CD8-positive, alpha-beta memory T cell (primary cell): Measurements from ENCODE around the gene TMEM89. TPM values are rescaled to one million over a fixed set of nuclear protein-coding genes. Genes with fewer than 3 reads are reported as not detected.

ENCODE experiments used
- CTCF ChIA-PET: fragments of 350-600 bp; sonication (Branson Sonifier 250); formaldehyde crosslinking; loops from one replicate; lab custom pipeline; 2021; ENCODE audit warnings: antibody characterized with exemption; lab: Charles Lee
- POLR2A ChIA-PET: fragments of 350-600 bp; sonication (Branson Sonifier 250); formaldehyde crosslinking; loops from one replicate; lab custom pipeline; 2021; ENCODE audit warnings: antibody characterized with exemption; lab: Charles Lee
- DNase-seq, 5 donors: peaks; one replicate each; pipeline versions ENCODE4 v3.0.0 to v3.0.0-alpha.2; 2020 to 2022; ENCODE audit warnings: mixed read lengths in 1 of 5
- H3K27ac ChIP-seq: one replicate; pipeline ENCODE4 v1.7.0; 2013; ENCODE audit warnings: low read depth, mild to moderate bottlenecking, low read length, moderate library complexity
- H3K27me3 ChIP-seq: 2 replicates; pipeline ENCODE4 v1.7.0; 2013; ENCODE audit warnings: low read length, mild to moderate bottlenecking; ENCODE audit not compliant: insufficient read depth, poor library complexity, severe bottlenecking
- H3K36me3 ChIP-seq: 2 replicates; pipeline ENCODE4 v1.7.0; 2013; ENCODE audit warnings: mild to moderate bottlenecking, low read length, moderate library complexity; ENCODE audit not compliant: insufficient read depth
- H3K4me1 ChIP-seq: 2 replicates; pipeline ENCODE4 v1.7.0; 2013; ENCODE audit warnings: mild to moderate bottlenecking, low read length, moderate library complexity; ENCODE audit not compliant: insufficient read depth
- H3K4me3 ChIP-seq: 2 replicates; pipeline ENCODE4 v1.7.0; 2013; ENCODE audit warnings: mild to moderate bottlenecking, low read length
- H3K9me3 ChIP-seq: 2 replicates; pipeline ENCODE4 v1.7.0; 2013; ENCODE audit warnings: mild to moderate bottlenecking, low read length
- H3K27ac Mint-ChIP-seq, 8 donors: one replicate each; pipeline ENCODE4 v1.8.0; 2020 to 2021; ENCODE audit warnings: mixed read lengths in 8 of 8, mild to moderate bottlenecking in 6 of 8, inconsistent platforms in 3 of 8, moderate library complexity in 3 of 8
- H3K27me3 Mint-ChIP-seq, 2 donors: one replicate each; pipeline ENCODE4 v1.8.0; 2020 to 2021; ENCODE audit warnings: mixed read lengths in 2 of 2, mild to moderate bottlenecking in 1 of 2, moderate library complexity in 1 of 2
- H3K36me3 Mint-ChIP-seq, 3 donors: one replicate each; pipeline ENCODE4 v1.8.0; 2020 to 2021; ENCODE audit warnings: mixed read lengths in 3 of 3, inconsistent platforms in 1 of 3, mild to moderate bottlenecking in 1 of 3
- H3K4me1 Mint-ChIP-seq, 3 donors: one replicate each; pipeline ENCODE4 v1.8.0; 2020 to 2021; ENCODE audit warnings: mixed read lengths in 3 of 3, inconsistent platforms in 1 of 3, mild to moderate bottlenecking in 1 of 3
- H3K4me3 Mint-ChIP-seq, 7 donors: one replicate each; pipeline ENCODE4 v1.8.0; 2020 to 2021; ENCODE audit warnings: mixed read lengths in 7 of 7, mild to moderate bottlenecking in 6 of 7, moderate library complexity in 4 of 7, inconsistent platforms in 2 of 7
- H3K9me3 Mint-ChIP-seq, 5 donors: one replicate each; pipeline ENCODE4 v1.8.0; 2020 to 2022; ENCODE audit warnings: mixed read lengths in 5 of 5, mild to moderate bottlenecking in 3 of 5, moderate library complexity in 2 of 5, inconsistent platforms in 1 of 5
- polyA plus RNA-seq: library from polyadenylated mRNA; unstranded; fragments of 300-500 nt; fragmentation: Illumina TruSeq; gene quantifications from one replicate; pipeline ENCODE4 v1.2.3, GENCODE V29; 2021
- total RNA-seq, 2 experiments: library from RNA; stranded (reverse); gene quantifications; one replicate each; pipeline ENCODE4 v1.2.3, GENCODE V29; 2021

The TMEM89 gene
- total and polyA plus RNA-seq, 3 experiments from 2014 or later: not detected

- Mint-ChIP-seq H3K27me3 (peaks cover 10 to 29% of the 10 kb centered on the region in 2 donors), H3K9me3 (no peaks in the 10 kb centered on the region), H3K4me1 (peaks cover 0 to 11% (median 2%) of the 10 kb centered on the region in 3 donors), H3K4me3 (no peak overlapping the region), H3K36me3 (peaks cover 0 to 50% (median 8%) of the 10 kb centered on the region in 3 donors), H3K27ac (peak overlapping the region in 3 of 8 donors; percentile 28 to 75 (median 51))
- H3K4me1 ChIP-seq: no peaks in the 10 kb centered on the region
- CTCF ChIA-PET: interaction anchor here (1.4 kb wide), 1 partner anchor 39 kb away, joined by 5 read pairs; no protein-coding TSS in a partner anchor
- no peaks in the 10 kb centered on the region for H3K27me3 ChIP-seq
- H3K27ac ChIP-seq: no peak overlapping the region
- DNase-seq: no peak
- H3K4me3 ChIP-seq: no peak overlapping the region
- H3K9me3 ChIP-seq: no peaks in the 10 kb centered on the region
- peaks cover 26% of the 10 kb centered on the region for H3K36me3 ChIP-seq
- POLR2A ChIA-PET: no interaction called here
These were observed 24.7 kb downstream of the TMEM89 start for GRCh38 chr3:48596676-48597407.

GRCh38 chr3:48596157-48596556 is 25.4 kb downstream of the TMEM89 start:
- Histone ChIP-seq H3K27ac (no peak overlapping the region), H3K36me3 (peaks cover 19% of the 10 kb centered on the region), H3K27me3 (no peaks in the 10 kb centered on the region), H3K4me3 (no peak overlapping the region), H3K9me3 (no peaks in the 10 kb centered on the region), H3K4me1 (no peaks in the 10 kb centered on the region)
- CTCF ChIA-PET: no interaction called here
- Mint-ChIP-seq H3K27me3 (peaks cover 12 to 30% of the 10 kb centered on the region in 2 donors), H3K27ac (peak overlapping the region in 1 of 8 donors; percentile 94), H3K9me3 (no peaks in the 10 kb centered on the region), H3K4me1 (peaks cover 0 to 11% (median 2%) of the 10 kb centered on the region in 3 donors), H3K4me3 (no peak overlapping the region), H3K36me3 (peaks cover 0 to 43% (median 8%) of the 10 kb centered on the region in 3 donors)
- POLR2A ChIA-PET: no interaction called here
- DNase-seq: no peak

GRCh38 chr3:48595526-48596121 is 25.9 kb downstream of the TMEM89 start:
- DNase-seq: no peak
- Mint-ChIP-seq H3K36me3 (peaks cover 0 to 38% (median 5%) of the 10 kb centered on the region in 3 donors), H3K9me3 (no peaks in the 10 kb centered on the region), H3K4me3 (no peak overlapping the region), H3K4me1 (peaks cover 0 to 11% (median 2%) of the 10 kb centered on the region in 3 donors), H3K27me3 (peaks cover 15 to 35% of the 10 kb centered on the region in 2 donors), H3K27ac (peak overlapping the region in 1 of 8 donors; percentile 94)
- Histone ChIP-seq H3K27ac (no peak overlapping the region), H3K36me3 (peaks cover 14% of the 10 kb centered on the region), H3K4me3 (no peak overlapping the region), H3K27me3 (no peaks in the 10 kb centered on the region), H3K9me3 (no peaks in the 10 kb centered on the region), H3K4me1 (no peaks in the 10 kb centered on the region)
- POLR2A ChIA-PET: no interaction called here
- CTCF ChIA-PET: no interaction called here

- Mint-ChIP-seq H3K4me1 (peaks cover 0 to 11% (median 2%) of the 10 kb centered on the region in 3 donors), H3K27ac (peak within 1 kb of the TSS in 1 of 8 donors; percentile 94), H3K4me3 (peak within 1 kb of the TSS in 1 of 7 donors; percentile 23), H3K36me3 (peaks cover 0 to 33% (median 5%) of the 10 kb centered on the region in 3 donors), H3K9me3 (no peaks in the 10 kb centered on the region), H3K27me3 (peaks cover 15 to 38% of the 10 kb centered on the region in 2 donors)
- no peak for DNase-seq
- CTCF ChIA-PET: no interaction called here
- POLR2A ChIA-PET: no interaction called here
- Histone ChIP-seq H3K9me3 (no peaks in the 10 kb centered on the region), H3K36me3 (peaks cover 11% of the 10 kb centered on the region), H3K4me1 (no peaks in the 10 kb centered on the region), H3K27ac (no peak within 1 kb of the TSS), H3K27me3 (no peaks in the 10 kb centered on the region), H3K4me3 (no peak within 1 kb of the TSS)
These were observed 26.5 kb downstream of the TMEM89 start, which contains the start of gene COL7A1 for GRCh38 chr3:48595075-48595525. Gene COL7A1 (minus strand): TSS chr3:48595329. CDS start chr3:48595159, 170 bp downstream.

- no peaks in the 10 kb centered on the region for H3K9me3 ChIP-seq
- H3K4me3 ChIP-seq: no peak overlapping the region
- Mint-ChIP-seq H3K27ac (no peak overlapping the region), H3K4me1 (peaks cover 0 to 11% (median 2%) of the 10 kb centered on the region in 3 donors), H3K27me3 (peaks cover 17 to 42% of the 10 kb centered on the region in 2 donors), H3K36me3 (peaks cover 0 to 27% (median 4%) of the 10 kb centered on the region in 3 donors), H3K9me3 (no peaks in the 10 kb centered on the region), H3K4me3 (peak overlapping the region in 1 of 7 donors; percentile 23)
- H3K4me1 ChIP-seq: no peaks in the 10 kb centered on the region
- no peaks in the 10 kb centered on the region for H3K27me3 ChIP-seq
- no peak for DNase-seq
- no peak overlapping the region for H3K27ac ChIP-seq
- ChIA-PET POLR2A (no interaction called here), CTCF (no interaction called here)
- H3K36me3 ChIP-seq: peaks cover 5% of the 10 kb centered on the region
These were observed 27.0 kb downstream of the TMEM89 start for GRCh38 chr3:48594417-48595049.

- peaks cover 23 to 51% of the 10 kb centered on the region in 2 donors for H3K27me3 Mint-ChIP-seq
These were observed 28.2 kb downstream of the TMEM89 start for GRCh38 chr3:48593337-48593736.

GRCh38 chr3:48592519-48593087 is 29.0 kb downstream of the TMEM89 start:
- POLR2A ChIA-PET: no interaction called here
- no peak overlapping the region for H3K4me3 ChIP-seq
- H3K9me3 Mint-ChIP-seq: no peaks in the 10 kb centered on the region
- no peaks in the 10 kb centered on the region for H3K9me3 ChIP-seq
- no peak overlapping the region for H3K27ac ChIP-seq
- H3K27ac Mint-ChIP-seq: no peak overlapping the region
- peaks cover 27 to 59% of the 10 kb centered on the region in 2 donors for H3K27me3 Mint-ChIP-seq
- H3K4me3 Mint-ChIP-seq: no peak overlapping the region
- H3K27me3 ChIP-seq: no peaks in the 10 kb centered on the region
- peaks cover 0 to 8% (median 0%) of the 10 kb centered on the region in 3 donors for H3K36me3 Mint-ChIP-seq
- DNase-seq: no peak
- no peaks in the 10 kb centered on the region for H3K36me3 ChIP-seq
- no peaks in the 10 kb centered on the region for H3K4me1 ChIP-seq
- peaks cover 0 to 11% (median 2%) of the 10 kb centered on the region in 3 donors for H3K4me1 Mint-ChIP-seq
- CTCF ChIA-PET: no interaction called here

More at GRCh38 chr3:48593337-48593736, 28.2 kb downstream of the TMEM89 start:
- Mint-ChIP-seq H3K4me1 (peaks cover 0 to 11% (median 2%) of the 10 kb centered on the region in 3 donors), H3K27ac (no peak overlapping the region), H3K36me3 (peaks cover 0 to 16% (median 1%) of the 10 kb centered on the region in 3 donors), H3K9me3 (no peaks in the 10 kb centered on the region), H3K4me3 (no peak overlapping the region)
- Histone ChIP-seq H3K27ac (no peak overlapping the region), H3K27me3 (no peaks in the 10 kb centered on the region), H3K36me3 (no peaks in the 10 kb centered on the region), H3K4me1 (no peaks in the 10 kb centered on the region), H3K4me3 (no peak overlapping the region), H3K9me3 (no peaks in the 10 kb centered on the region)
- DNase-seq: no peak
- ChIA-PET POLR2A (no interaction called here), CTCF (no interaction called here)
